ENCODE results near the gene AP3B1. TPM values are rescaled to one million over a fixed set of nuclear protein-coding genes. Genes with fewer than 3 reads are reported as not detected.

Gene AP3B1
- total RNA-seq, 1 experiment from 2014 or later, result 45.3 TPM

DNA sequence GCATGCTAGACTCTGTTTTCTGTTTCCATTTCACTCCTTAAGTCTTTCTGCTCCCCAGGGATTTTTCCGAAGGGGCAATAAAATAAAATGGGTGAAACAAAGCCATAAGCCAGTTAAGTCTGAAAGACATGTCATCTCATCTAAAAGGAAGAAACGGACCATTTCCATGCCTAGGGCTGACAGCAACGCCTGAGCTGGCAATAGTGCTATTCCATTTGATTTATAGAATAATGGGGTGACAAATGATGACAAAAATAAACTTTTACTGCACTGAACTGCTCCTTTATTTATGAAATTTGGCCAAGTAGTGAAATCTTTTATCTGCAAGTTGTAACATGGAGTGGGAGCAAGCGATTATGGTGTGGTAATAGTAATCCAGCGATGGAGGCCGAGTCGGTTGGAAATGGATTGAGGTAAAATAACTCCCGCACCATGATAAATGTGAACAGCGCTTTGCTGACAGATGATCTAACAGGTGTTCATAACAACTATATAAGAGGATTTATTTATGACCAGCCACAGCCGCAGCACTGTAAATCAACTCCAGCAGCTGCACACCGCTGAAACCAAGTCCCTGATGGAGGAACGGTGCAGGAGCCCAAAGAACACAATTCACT is 298.6 kb downstream of the AP3B1 start:
- H3K27me3 ChIP-seq (replicated peaks; ENCODE audit: insufficient read depth, low read depth, low read length, poor library complexity), result no peaks in the 10 kb centered on the region
- no peak overlapping the region for H3K27ac ChIP-seq (ENCODE audit: low read depth, low read length, poor library complexity, severe bottlenecking)
- peaks cover 13% of the 10 kb centered on the region for H3K4me1 ChIP-seq (ENCODE audit: insufficient read depth, low read length, poor library complexity, severe bottlenecking)
- H3K36me3 ChIP-seq (ENCODE audit: insufficient read depth, low read length, poor library complexity, severe bottlenecking), result no peaks in the 10 kb centered on the region
- BruUV-seq (replicated peaks), result no TSS peak
- intact Hi-C loops (cut with micrococcal nuclease; ENCODE audit: unreplicated experiment), result no loop called here
- TF ChIP-seq, protein P1, sequence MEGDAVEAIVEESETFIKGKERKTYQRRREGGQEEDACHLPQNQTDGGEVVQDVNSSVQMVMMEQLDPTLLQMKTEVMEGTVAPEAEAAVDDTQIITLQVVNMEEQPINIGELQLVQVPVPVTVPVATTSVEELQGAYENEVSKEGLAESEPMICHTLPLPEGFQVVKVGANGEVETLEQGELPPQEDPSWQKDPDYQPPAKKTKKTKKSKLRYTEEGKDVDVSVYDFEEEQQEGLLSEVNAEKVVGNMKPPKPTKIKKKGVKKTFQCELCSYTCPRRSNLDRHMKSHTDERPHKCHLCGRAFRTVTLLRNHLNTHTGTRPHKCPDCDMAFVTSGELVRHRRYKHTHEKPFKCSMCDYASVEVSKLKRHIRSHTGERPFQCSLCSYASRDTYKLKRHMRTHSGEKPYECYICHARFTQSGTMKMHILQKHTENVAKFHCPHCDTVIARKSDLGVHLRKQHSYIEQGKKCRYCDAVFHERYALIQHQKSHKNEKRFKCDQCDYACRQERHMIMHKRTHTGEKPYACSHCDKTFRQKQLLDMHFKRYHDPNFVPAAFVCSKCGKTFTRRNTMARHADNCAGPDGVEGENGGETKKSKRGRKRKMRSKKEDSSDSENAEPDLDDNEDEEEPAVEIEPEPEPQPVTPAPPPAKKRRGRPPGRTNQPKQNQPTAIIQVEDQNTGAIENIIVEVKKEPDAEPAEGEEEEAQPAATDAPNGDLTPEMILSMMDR (conservative IDR thresholded peaks at IDR 0.05; ENCODE audit: low read depth, low read length), result no peak
- no peak for TF ChIP-seq EZH2 (IDR thresholded peaks at IDR 0.05; ENCODE audit: borderline replicate concordance, low read depth, low read length, poor library complexity, severe bottlenecking)
- no peak overlapping the region for H3K4me3 ChIP-seq (ENCODE audit: low read depth, low read length, poor library complexity, severe bottlenecking)
- H3K9me3 ChIP-seq (ENCODE audit: low read depth, low read length, poor library complexity, severe bottlenecking), result no peaks in the 10 kb centered on the region
- ChIA-PET POLR2A (ENCODE audit: low non-redundant PET) (no interaction called here), CTCF (no interaction called here)
- peak; percentile 49 for DNase-seq (ENCODE audit: low spot score)

DNA sequence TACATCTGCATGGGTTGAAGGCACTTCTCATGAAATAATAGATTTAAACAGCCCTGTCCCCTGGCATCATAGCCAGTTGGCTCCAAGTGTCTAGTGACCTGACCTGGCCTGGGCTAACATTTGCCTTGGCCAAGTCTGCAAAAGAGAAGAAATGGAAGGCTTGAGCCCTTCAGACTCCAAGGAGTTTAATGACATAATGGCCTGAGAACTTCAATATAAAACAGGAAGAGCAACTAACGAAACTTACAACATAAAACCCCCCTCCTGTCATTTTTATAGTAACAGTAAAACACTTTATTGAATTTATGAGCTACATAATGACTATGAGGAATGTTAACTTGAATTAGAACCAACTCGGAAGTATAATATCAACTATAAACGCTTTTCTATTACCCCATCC is 299.6 kb downstream of the AP3B1 start:
- peaks cover 13% of the 10 kb centered on the region for H3K4me1 ChIP-seq (ENCODE audit: insufficient read depth, low read length, poor library complexity, severe bottlenecking)

DNA sequence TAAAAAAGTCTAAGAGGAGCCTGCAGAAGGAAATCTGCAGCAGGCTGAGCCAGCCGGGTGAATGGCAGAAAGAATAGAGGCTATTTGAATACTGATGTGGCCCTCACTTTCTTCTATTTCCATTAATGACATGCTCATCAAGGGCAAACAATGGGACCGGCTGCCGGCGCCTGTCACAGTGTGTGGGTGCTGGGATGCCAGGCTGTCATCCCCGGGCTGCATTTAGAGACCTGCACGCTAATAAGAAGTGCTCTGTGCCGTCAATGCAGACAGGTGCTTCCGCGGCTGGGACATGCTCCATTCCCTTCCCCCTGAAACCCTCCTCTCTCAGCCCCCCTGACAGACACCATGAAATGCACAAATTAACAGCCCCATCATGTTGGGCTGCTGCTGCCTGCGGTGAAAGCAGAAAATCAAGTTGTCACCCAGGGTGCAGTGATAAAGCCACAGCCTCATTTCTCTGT is 300.6 kb downstream of the AP3B1 start:
- H3K36me3 ChIP-seq (ENCODE audit: insufficient read depth, low read length, poor library complexity, severe bottlenecking), result no peaks in the 10 kb centered on the region
- intact Hi-C loops (cut with micrococcal nuclease; ENCODE audit: unreplicated experiment), result no loop called here
- CTCF ChIA-PET, result no interaction called here
- no TSS peak for BruUV-seq (replicated peaks)
- H3K4me1 ChIP-seq (ENCODE audit: insufficient read depth, low read length, poor library complexity, severe bottlenecking), result peaks cover 13% of the 10 kb centered on the region
- H3K9me3 ChIP-seq (ENCODE audit: low read depth, low read length, poor library complexity, severe bottlenecking), result no peaks in the 10 kb centered on the region
- H3K27ac ChIP-seq (ENCODE audit: low read depth, low read length, poor library complexity, severe bottlenecking), result no peak overlapping the region
- H3K4me3 ChIP-seq (ENCODE audit: low read depth, low read length, poor library complexity, severe bottlenecking), result no peak overlapping the region
- POLR2A ChIA-PET (ENCODE audit: low non-redundant PET), result no interaction called here
- TF ChIP-seq EZH2 (IDR thresholded peaks at IDR 0.05; ENCODE audit: borderline replicate concordance, low read depth, low read length, poor library complexity, severe bottlenecking), result no peak
- TF ChIP-seq, protein P1 (conservative IDR thresholded peaks at IDR 0.05; ENCODE audit: low read depth, low read length), result no peak
- no peak for DNase-seq (ENCODE audit: low spot score)
- H3K27me3 ChIP-seq (replicated peaks; ENCODE audit: insufficient read depth, low read depth, low read length, poor library complexity), result no peaks in the 10 kb centered on the region

More for the DNA sequence above, 299.6 kb downstream of the AP3B1 start:
- no TSS peak for BruUV-seq (replicated peaks)
- ChIA-PET POLR2A (ENCODE audit: low non-redundant PET) (no interaction called here), CTCF (no interaction called here)
- Histone ChIP-seq H3K36me3 (ENCODE audit: insufficient read depth, low read length, poor library complexity, severe bottlenecking) (no peaks in the 10 kb centered on the region), H3K9me3 (ENCODE audit: low read depth, low read length, poor library complexity, severe bottlenecking) (no peaks in the 10 kb centered on the region), H3K27ac (ENCODE audit: low read depth, low read length, poor library complexity, severe bottlenecking) (no peak overlapping the region), H3K4me3 (ENCODE audit: low read depth, low read length, poor library complexity, severe bottlenecking) (no peak overlapping the region), H3K27me3 (replicated peaks; ENCODE audit: insufficient read depth, low read depth, low read length, poor library complexity) (no peaks in the 10 kb centered on the region)
- no peak for DNase-seq (ENCODE audit: low spot score)
- intact Hi-C loops (cut with micrococcal nuclease; ENCODE audit: unreplicated experiment), result no loop called here
- no peak for TF ChIP-seq EZH2 (IDR thresholded peaks at IDR 0.05; ENCODE audit: borderline replicate concordance, low read depth, low read length, poor library complexity, severe bottlenecking)
- TF ChIP-seq, protein P1 (conservative IDR thresholded peaks at IDR 0.05; ENCODE audit: low read depth, low read length), result no peak
